Islet precursor cell (in vitro differentiated cells): ENCODE measurements around the gene MICAL3.
"Not testable (repeated sequence)": the region's sequence is repeated elsewhere in the genome, so short reads cannot be mapped to it uniquely, and the experiment has no call there.

Experiments
- DNase-seq: peaks from one replicate; pipeline ENCODE4 v3.0.0-alpha.2; 2018

Gene MICAL3

DNA sequence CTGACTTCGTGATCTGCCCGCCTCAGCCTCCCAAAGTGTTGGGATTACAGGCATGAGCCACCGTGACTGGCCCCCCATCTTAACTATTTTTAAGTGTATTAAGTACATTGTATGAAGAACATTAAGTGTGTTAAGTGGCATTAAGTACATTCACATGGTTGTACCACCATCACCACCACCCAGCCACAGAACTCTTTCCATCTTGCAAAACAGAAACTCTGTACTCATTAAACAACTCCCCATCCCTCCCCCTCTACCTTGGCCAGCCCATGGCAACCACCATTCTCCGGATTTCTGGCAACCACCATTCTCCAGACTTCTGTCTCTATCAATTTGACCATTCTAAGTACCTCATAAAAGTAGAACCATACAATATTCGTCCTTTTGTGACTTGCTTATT is 35.6 kb upstream of the MICAL3 start:
- DNase-seq: no peak

DNA sequence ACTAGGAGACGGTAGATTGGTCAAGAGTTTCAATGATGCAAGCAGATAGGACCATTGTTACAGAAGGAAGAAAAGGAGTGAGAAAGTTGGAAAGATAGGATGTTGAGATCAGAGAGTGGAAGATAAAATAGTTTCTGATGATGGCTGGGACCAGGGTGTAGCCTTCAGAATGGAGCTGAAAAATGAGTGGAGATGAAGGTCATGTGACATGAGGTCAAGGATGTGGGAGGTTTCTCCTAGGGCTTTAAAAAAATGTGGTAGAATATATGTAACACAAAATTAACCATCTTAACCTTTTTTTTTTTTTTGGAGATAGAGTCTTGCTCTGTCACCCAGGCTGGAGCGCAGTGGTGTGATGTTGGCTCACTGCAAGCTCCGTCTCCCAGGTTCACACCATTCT is 35.1 kb upstream of the MICAL3 start:
- no peak for DNase-seq

DNA sequence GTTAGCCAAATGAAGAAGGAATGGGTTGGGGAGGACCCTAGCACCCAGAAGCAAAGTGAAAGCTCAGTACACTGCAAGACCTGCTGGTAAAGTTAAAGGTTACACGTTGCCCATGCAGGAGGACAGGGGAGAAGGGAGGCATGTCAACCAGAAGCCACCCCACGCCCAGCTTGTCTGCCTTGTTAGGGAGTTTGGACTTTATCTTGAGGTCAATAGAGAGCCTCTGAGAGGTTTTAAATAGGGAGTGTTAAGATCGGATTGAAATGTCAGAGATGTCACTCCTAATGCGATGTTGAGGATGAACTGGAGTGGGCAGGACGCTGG is 34.7 kb upstream of the MICAL3 start:
- no peak for DNase-seq

DNA sequence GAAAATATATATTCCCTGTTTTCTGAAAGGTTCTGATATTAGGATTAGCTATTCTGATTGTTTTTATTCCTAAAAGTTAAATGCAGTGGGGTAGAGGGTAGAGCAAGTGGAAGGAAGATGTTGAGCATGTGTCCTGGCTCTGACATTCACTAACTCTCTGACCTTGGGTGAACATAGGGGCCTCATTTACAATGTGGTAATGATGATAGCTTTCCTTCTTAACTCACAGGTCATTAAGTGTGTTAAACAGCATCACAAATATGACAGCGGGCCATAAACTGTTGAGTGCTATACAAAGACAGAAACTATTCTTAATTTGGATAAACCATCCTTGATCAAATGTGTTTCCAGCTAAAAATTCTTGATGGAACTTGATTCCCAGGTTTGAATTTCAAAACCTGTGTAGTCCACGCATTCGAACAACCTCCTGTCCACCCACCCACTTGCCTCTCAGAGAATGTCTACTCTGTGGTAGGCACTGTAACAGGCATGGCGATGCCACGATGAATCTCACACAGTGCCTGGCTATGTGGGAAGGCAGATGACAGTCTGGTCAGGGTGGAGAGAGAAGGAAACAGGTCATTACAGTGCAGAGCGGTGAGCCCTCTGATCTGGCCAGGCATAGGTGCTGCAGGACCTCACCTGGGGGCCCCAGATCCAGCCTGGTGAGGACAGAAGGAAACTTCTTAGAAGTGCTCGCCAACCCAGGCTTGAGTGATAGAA is 34.2 kb upstream of the MICAL3 start:
- no peak for DNase-seq

DNA sequence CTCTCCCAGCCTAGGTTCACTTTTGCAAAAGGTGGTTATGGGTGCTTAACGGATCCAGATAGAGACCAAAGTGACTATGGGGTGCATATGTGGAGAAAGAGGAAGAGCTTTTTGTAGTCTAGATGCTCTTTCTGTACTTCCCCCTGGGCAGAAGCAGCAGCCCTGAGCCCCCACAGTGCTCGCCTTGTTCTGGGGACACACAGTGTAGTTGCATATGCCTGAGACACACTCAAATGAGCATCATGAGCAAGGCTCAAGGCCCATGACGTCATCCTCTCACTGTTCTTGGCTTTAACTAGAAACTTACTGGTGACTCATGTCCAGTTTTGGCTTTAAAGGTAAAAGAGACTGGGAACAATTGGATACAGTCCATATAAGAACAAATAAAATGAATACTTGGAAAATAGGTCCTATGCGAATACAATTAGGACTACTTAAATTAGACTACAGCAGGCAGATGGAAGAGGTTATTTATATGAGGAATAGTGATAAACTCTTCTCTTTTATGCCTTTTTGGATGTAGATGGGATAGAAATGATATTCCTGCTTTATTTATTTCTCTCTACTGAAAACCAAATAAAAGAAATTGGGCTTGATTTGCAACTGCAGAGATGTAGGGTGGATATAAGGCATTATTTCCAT is 33.3 kb upstream of the MICAL3 start:
- DNase-seq: peak; percentile 79

DNA sequence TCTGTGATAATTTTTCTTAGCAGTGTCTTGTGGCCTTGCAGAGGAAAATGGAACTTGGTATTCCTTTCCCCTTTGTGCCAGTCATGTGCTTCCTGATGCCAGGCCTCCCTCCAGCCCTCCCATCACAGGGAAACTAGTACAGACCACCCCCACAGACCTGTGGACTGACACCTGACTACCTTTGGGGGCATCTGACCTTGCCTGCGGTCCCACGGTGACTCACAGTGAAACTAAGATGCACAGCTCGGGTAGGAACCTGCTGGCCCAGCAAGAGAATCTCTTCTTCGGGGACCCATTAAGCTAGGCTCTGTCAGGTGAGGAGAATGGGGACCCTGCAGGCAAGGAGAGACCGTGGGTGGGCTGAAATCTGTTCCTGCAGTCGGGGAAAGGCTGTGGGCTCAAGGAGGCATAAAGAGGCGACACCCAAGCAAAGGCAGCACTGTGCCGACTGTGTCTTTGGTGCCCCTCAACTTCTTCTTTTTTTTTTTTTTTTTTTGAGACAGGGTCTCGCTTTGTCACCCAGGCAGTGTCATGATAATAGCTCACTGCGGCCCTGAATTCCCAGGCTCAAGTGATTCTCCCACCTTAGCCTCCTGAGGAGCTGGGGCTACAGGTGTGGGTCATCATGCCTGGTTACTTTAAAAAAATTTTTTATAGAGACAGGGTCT is 32.6 kb upstream of the MICAL3 start:
- no peak for DNase-seq

DNA sequence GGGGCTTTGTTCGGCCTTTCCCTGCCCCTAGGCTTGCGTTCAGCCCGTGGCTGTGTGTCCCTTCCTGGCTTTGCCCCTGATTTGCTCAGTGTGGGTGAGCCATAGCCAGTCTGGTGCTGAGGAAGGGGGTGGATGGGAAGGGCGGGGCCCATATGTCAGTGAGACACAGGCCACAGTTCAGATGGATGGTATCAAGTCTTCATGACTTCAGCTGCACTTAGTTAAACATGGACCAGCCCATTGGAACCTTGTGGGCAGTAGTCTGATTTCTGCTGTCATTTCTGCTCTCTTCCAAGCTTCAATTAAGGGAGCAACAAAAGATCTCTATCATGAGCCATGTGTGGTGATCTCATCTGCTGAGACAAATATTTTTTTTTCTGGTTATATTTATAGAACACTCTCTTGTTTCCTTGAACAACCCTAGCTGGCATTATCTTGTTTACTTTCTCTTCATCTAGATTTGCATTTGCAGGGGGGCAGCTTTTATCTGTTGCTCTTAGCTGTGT is 31.9 kb upstream of the MICAL3 start:
- no peak for DNase-seq

DNA sequence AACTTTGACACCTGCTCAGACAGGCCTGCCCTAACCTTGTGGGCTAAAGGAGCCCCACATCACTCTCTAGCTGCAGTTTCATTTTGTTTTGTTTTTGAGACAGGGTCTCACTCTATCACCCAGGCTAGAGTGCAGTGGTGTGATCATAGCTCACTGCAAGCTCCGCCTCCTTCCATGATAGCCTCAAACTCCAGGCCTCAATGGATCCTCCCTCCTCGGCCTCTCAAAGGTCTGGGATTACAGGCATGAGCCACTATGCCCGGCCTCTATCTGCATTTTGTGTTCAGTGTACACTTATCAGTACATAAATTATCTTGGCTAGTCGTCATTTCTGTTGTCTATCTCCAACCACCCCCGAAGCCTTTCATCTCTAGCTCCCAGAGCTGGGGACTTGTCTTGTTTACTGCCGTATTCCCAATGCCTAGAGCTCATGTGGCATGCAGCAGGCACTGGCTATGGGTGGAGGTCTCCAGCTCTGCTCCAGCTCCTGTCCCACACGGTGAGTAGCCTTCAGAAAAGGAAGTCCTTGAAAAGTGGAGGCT is 31.3 kb upstream of the MICAL3 start:
- DNase-seq: no peak

DNA sequence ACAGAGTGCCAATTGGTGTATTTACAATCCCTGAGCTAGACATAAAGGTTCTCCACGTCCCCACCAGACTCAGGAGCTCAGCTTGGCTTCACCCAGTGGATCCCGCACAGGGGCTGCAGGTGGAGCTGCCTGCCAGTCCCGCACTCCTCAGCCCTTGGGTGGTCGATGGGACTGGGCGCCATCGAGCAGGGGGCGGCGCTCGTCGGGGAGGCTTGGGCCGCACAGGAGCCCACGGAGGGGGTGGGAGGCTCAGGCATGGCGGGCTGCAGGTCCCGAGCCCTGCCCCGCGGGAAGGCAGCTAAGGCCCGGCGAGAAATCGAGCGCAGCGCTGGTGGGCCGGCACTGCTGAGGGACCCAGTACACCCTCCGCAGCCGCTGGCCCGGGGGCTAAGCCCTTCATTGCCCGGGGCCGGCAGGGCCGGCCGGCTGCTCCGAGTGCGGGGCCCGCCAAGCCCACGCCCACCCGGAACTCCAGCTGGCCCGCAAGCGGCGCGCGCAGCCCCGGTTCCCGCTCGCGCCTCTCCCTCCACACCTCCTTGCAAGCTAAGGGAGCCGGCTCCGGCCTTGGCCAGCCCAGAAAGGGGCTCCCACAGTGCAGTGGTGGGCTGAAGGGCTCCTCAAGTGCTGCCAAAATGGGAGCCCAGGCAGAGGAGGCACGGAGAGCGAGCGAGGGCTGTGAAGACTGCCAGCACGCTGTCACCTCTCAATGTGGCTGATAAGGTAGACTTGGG is 29.0 kb upstream of the MICAL3 start:
- DNase-seq: not testable (repeated sequence)

DNA sequence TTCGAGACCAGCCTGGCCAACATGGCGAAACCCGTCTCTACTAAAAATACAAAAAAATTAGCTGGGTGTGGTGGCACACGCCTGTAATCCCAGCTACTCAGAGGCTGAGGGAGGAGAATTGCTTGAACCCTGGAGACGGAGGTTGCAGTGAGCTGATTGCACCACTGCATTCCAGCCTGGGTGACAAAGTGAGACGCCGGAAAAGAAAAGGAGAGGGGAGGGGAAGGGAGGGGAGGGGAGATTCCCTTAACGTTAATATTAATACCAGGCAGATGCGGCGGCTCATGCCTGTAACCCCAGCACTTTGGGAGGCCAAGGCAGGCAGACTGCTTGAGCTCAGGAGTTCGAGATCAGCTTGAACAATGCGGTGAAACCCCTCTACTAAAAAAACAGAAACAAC is 26.8 kb upstream of the MICAL3 start:
- not testable (repeated sequence) for DNase-seq

DNA sequence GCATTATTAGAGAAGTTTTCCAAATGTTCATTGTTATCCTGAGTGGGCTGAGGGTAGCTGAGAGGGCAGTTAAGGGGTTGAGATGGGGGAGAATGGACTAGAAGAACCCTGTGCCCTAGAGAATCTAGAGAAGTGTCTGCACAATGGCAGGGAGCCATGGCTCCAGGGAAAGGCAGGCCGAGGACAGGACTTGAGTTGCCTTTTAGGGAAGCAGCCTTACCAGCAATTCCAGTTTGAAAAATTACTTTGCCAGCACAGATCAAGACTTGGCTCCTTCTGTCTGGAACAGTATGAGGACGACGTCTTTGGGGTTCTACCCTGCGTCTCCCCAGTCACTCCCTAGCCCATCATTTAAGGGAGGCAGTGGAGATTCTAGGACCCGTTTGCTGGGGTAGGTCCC is 25.7 kb upstream of the MICAL3 start:
- DNase-seq: no peak

DNA sequence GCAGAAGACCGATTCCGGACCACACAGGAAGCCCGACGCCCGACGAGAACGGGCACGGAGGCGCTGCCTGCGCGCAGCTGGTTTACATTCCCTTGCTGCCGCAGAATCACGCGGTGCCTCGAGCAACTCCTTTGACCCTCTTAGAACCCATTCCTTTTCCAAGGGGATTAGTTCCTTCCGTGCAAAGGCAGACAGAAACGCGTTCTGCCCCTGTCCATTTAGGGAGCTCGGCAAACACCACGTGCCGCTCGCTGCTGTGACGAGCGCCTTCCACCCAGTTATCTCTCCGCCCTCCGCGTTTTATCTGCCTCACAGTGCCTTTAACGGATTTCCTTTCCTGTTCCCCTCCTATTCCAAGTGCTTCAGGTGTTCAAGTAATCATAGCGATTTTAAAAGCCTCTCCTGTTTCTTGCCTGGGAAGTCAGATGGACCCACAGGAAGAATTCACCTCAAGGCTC is 24.1 kb upstream of the MICAL3 start:
- DNase-seq: no peak

DNA sequence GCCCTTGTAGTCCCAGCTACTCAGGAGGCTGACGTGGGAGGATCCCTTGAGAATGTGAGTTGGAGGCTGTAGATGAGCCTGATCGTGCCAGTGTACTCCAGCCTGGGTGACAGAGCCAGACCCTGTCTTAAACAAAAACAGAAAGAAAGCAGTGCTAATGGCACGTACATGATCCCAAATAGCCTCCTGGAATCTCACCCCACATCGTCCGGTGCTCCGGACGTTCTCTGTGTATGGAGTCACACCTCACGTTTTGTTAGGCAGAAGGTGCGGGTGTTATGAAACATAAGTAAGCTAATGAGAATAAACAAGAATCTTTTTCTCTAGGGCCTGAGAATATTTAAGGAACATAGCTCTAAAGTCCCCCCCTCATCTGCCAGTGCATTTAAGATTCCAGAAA is 23.7 kb upstream of the MICAL3 start:
- DNase-seq: no peak

DNA sequence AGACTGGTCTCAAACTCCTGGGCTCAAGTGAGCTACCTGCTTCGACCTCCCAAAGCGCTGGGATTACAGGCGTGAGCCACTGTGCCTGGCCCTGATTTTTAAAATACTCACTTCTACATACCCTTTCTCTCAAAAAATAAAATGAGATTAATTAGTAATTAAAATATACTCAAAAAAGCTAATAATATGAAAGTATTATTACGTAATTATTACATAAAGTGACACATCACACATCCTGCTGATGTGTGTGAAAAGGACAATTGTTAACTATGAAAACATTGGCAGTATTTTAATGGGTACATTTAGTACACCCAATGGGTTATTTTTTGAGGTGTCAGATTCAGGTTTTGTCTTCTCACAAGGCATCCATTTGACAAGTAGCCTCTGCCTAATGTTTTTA is 21.4 kb upstream of the MICAL3 start:
- DNase-seq: no peak

DNA sequence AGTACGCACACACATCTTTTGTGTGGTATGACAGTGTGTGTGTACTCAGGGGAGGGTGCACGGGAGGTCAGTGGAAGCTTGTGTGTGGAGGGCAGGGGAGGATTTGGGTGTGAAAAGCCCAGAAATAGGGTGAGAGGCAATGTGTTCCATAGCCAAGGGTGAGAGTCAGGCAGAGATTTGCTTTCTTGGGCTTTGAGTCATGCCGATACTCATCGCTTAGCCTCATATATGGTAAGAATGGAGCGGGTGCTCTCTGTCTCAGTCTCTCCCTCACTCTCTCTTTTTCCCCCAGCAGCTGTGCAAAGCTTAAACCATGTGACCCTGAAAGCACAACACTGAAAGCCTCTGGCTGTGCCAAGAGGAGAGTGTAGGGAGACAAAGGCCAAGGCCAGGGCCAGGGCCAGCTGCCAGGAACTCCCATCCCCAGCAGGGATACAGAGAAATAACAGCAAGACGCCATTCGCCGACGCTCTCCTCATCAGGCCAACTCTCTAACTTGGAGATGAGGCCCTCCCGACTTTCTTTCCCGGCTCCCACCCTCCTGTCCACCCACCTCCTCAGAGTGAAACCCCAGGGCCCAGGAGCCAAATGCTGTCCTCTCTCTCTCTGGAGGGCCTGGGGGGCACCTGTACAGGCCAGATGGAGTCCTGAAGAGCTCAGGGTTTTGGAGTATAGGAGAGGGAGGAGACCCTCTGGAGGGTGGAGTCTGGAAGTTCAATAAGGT is 20.3 kb upstream of the MICAL3 start:
- DNase-seq: no peak

DNA sequence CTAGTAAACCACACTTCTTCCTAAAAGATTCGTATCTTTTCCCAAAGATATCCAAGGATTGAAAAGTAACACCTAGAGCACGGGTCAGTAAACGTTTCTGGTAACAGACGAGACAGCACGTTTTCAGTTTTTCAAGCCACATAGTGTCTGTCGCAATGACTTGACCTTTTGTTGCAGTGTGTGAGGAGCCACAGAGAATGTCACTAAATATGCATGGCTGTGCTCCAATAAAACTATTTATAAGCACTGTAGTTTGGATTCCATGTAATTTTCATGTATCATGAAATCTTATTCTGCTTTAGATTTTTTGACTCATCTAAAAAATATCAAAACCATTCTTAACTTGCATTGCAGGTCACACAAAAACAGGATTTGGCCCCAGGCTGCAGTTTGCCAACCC is 18.3 kb upstream of the MICAL3 start:
- no peak for DNase-seq

DNA sequence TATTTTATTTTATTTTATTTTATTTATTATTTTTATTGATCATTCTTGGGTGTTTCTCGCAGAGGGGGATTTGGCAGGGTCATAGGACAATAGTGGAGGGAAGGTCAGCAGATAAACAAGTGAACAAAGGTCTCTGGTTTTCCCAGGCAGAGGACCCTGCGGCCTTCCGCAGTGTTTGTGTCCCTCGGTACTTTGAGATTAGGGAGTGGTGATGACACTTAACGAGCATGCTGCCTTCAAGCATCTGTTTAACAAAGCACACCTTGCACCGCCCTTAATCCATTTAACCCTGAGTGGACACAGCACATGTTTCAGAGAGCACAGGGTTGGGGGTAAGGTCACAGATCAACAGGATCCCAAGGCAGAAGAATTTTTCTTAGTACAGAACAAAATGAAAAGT is 16.5 kb upstream of the MICAL3 start:
- not testable (repeated sequence) for DNase-seq

DNA sequence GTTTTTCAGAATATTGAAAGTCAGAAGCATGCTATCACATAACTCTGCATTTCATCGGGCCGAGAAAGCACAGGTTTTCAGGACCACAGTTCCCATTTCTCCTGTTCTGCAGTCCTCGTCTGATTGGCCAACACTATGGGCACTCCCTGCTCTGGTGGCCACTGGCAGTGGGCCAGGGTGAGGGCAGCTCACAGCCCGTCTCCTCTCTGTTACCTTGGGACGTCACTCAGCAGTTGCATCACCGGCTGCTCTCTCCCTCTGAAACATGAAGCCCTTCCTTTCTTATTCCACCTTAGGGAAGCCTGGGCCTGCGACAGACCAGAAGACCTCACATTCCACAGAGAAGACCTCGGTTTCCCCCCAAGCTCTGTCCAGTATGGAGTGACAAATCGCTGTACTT is 11.4 kb upstream of the MICAL3 start:
- no peak for DNase-seq

DNA sequence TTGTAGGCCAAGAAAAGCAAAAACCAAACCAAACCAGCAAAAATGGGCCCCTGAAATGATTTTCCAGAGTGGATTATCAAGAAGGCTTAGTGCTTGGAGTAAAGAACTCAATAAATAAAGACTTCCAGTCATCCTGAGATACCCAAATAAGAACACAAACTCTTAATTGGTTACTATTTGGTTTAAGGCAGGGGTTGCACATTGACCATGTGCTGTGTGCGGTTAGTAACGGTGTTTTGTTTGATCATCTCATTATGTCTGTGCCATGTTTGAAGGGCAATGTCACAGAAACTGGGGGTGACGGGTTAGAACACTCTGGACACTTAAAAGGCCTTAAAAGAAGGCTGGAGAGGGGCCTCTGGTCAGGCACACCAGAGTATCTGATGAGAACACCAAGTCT is 9.7 kb upstream of the MICAL3 start:
- DNase-seq: no peak

DNA sequence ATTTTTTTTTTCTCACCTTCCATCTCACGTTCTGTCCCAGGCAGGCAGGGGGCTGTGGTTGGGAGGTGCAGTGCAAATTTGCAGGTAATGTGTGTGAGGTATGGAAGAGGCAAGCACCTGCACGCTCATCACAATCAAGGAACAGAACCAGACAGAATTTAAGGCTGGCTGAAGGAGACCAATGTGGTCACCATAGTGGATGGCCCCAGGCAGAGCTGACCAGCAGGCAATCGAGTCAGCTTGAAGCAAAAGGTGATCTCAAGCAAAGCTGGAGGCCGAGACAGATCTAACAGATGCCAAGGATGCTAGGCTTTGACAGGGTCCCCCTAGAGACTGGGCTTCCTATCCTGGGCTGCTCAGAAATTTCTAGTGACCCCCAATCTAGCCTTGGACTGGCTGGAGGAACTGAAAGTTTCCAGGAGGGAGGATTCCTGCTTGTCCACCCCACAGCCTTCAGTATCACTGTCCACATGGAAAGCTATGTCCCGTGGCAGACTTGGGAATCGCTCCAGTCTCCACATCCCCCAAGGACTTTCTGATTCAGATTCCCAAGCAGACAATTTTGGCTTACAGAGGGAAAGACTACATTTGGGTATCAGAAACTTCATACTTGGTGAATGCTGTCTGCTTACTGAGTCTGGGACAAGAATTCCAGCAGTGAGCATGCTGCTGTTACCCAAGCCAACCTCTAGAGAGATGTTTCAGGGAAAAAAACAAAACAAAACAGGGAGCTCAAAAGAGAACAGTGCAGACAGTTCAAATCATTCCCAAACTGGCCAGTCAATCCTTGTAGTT is 9.0 kb upstream of the MICAL3 start:
- DNase-seq: no peak

DNA sequence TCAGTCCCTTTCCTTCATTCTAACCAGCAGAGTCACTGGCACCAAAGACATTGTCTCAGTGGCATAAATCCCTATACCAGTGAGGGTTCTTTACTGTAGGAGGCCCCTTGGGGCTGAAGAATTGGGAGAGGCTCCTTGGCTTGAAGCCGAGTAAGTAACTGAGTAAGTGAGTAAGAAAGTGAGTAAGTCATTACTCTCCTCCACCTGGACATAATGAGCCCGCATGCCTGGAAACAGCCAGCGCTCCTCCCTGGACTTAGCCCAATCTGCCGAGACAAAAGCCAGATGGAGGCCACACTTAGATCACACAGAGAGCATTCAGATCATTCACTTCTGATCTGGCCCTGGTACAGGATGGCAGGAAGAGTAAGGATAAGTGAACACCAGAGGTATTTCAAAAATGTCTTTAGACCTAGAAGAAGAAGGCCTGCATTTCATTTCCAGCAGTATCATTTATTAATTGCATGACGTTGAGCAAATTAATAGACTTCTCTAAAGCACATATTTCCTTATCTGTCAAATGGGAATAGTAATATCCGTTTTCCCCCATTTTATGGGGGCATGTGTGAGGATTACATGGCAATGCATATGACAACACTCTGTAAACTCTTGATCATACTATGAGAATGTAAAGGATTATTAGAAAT is 8.2 kb upstream of the MICAL3 start:
- peak; percentile 88 for DNase-seq
